Mammary epithelial cell (primary cell): ENCODE measurements around the gene RNF40.
"Not testable (repeated sequence)": the region's sequence is repeated elsewhere in the genome, so short reads cannot be mapped to it uniquely, and the experiment has no call there.

Source experiments
- EZH2 ChIP-seq: IDR thresholded peaks from 2 replicates; pipeline ENCODE4 v1.6.1; 2012; ENCODE audit warnings: low read length, inconsistent platforms, borderline replicate concordance
- TF ChIP-seq, protein P1 (sequence below), 2 donors: IDR thresholded peaks in 1 of 2; conservative IDR thresholded peaks in 1 of 2; 2 replicates each; pipeline ENCODE4 v1.5.1; 2011 to 2012; ENCODE audit warnings: inconsistent platforms in 2 of 2, low read length in 2 of 2, mild to moderate bottlenecking in 2 of 2, control low read depth in 1 of 2, low read depth in 1 of 2; ENCODE audit not compliant: insufficient read depth in 1 of 2; ENCODE audit errors: extremely low read depth in 1 of 2

DNA sequence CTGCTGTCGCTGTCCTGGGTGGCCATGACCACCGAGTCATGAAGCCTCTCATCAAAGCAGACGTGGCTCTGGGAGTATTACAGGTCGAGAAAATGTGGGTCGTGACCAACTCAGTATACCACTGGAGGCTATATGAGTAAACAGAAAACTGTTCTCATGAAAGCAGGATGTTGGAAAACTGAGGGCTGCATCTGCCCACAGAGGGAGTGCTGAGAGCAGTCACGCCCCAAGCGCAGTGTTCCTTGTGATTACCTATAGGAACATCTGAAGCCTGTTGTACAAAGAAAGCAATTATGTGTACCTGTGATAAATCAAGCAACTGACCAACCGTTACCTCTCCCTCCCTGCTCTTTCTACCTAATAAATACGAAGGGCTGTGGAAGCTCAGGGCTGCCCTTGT is 59.3 kb downstream of the RNF40 start:
- TF ChIP-seq, protein P1, sequence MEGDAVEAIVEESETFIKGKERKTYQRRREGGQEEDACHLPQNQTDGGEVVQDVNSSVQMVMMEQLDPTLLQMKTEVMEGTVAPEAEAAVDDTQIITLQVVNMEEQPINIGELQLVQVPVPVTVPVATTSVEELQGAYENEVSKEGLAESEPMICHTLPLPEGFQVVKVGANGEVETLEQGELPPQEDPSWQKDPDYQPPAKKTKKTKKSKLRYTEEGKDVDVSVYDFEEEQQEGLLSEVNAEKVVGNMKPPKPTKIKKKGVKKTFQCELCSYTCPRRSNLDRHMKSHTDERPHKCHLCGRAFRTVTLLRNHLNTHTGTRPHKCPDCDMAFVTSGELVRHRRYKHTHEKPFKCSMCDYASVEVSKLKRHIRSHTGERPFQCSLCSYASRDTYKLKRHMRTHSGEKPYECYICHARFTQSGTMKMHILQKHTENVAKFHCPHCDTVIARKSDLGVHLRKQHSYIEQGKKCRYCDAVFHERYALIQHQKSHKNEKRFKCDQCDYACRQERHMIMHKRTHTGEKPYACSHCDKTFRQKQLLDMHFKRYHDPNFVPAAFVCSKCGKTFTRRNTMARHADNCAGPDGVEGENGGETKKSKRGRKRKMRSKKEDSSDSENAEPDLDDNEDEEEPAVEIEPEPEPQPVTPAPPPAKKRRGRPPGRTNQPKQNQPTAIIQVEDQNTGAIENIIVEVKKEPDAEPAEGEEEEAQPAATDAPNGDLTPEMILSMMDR (conservative IDR thresholded peaks at IDR 0.05 in 1 of 2, IDR thresholded peaks at IDR 0.05 in 1 of 2; ENCODE audit: extremely low read depth in 1 of 2, insufficient read depth in 1 of 2, low read depth in 1 of 2, low read length in 2 of 2), result not testable (repeated sequence)
- TF ChIP-seq EZH2, result not testable (repeated sequence)
